ENCODE data around the gene C4A.
"Not testable (repeated sequence)": the region's sequence is repeated elsewhere in the genome, so short reads cannot be mapped to it uniquely, and the experiment has no call there.

- TF ChIP-seq, protein P1, sequence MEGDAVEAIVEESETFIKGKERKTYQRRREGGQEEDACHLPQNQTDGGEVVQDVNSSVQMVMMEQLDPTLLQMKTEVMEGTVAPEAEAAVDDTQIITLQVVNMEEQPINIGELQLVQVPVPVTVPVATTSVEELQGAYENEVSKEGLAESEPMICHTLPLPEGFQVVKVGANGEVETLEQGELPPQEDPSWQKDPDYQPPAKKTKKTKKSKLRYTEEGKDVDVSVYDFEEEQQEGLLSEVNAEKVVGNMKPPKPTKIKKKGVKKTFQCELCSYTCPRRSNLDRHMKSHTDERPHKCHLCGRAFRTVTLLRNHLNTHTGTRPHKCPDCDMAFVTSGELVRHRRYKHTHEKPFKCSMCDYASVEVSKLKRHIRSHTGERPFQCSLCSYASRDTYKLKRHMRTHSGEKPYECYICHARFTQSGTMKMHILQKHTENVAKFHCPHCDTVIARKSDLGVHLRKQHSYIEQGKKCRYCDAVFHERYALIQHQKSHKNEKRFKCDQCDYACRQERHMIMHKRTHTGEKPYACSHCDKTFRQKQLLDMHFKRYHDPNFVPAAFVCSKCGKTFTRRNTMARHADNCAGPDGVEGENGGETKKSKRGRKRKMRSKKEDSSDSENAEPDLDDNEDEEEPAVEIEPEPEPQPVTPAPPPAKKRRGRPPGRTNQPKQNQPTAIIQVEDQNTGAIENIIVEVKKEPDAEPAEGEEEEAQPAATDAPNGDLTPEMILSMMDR (IDR thresholded peaks at IDR 0.05) = not testable (repeated sequence)
- TF ChIP-seq POLR2A, POLR2AphosphoS5, EP300 (IDR thresholded peaks at IDR 0.05): not testable (repeated sequence)
Measured at GRCh38 chr6:32022100-32022499, 40.2 kb downstream of the C4A start.

Measured in gastroesophageal sphincter (tissue), 3 donors.